NT2/D1 (cell line): ENCODE data around the gene KIF19.

Source experiments
- DNase-seq: peaks from one replicate; pipeline ENCODE4 v3.0.0-alpha.2; 2011; ENCODE audit warnings: low read depth, low spot score
- H3K27me3 ChIP-seq: 2 replicates; pipeline ENCODE4 v1.6.0; 2011; ENCODE audit warnings: mild to moderate bottlenecking; ENCODE audit not compliant: insufficient read length, insufficient read depth
- H3K36me3 ChIP-seq: 2 replicates; pipeline ENCODE4 v1.6.1; 2011; ENCODE audit warnings: mild to moderate bottlenecking, low read length, mixed read lengths; ENCODE audit not compliant: insufficient read depth, insufficient read length
- H3K4me1 ChIP-seq: 2 replicates; pipeline ENCODE4 v1.5.1; 2011; ENCODE audit not compliant: insufficient read depth, insufficient read length
- H3K4me3 ChIP-seq: 2 replicates; pipeline ENCODE4 v1.5.1; 2011; ENCODE audit warnings: low read depth; ENCODE audit not compliant: insufficient read length
- H3K9ac ChIP-seq: 2 replicates; pipeline ENCODE4 v1.6.0; 2011; ENCODE audit warnings: low read depth; ENCODE audit not compliant: insufficient read length
- H3K9me3 ChIP-seq: 2 replicates; pipeline ENCODE4 v1.5.1; 2011; ENCODE audit warnings: mild to moderate bottlenecking, low read length; ENCODE audit not compliant: insufficient read depth
- SUZ12 ChIP-seq: IDR thresholded peaks from 2 replicates; pipeline ENCODE4 v1.6.1; 2011; ENCODE audit not compliant: insufficient read length, insufficient read depth; ENCODE audit errors: extremely low read depth
- YY1 ChIP-seq: IDR thresholded peaks from 2 replicates; pipeline ENCODE4 v1.6.1; 2011; ENCODE audit not compliant: insufficient read length, insufficient read depth
- ZNF274 ChIP-seq: IDR thresholded peaks from 2 replicates; pipeline ENCODE4 v1.6.1; 2011; ENCODE audit warnings: mild to moderate bottlenecking, low read depth, low read length

Gene KIF19

DNA sequence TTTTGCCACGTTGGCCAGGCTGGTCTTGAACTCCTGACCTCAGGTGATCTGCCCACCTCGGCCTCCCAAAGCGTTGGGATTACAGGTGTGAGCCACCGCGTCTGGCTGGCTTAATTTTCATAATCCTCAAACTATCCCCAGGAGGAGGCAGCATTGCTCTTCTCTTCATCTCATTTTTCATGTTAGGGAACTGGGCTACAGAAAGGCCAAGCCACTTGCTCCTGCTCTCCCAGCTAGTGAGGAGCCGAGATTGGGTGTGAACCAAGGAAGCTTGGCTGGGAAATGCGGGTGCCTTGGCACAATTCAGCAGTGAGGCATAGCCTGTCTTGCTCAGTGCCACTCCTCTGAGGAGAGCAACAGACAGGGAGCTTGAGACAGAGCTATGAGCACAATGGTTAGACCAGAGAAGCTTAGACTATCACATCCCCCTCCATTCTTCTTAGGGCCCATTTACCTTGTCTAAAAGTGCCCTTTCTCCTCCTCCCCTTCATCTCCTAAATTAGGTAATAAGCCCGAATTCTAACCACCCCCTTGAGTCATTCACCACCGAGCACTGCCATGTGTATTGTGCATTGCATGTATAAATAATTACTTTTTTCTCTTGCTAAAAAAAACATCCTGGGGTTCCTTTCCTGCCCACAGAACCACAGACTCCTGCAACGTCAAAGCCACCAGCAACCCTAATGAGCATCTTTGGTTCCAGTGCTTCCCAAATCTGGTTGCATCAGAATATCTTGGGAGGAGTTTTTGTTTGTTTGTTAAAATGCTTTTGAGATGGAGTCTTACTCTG is 20.0 kb upstream of the KIF19 start:
- no peaks in the 10 kb centered on the region for H3K9me3 ChIP-seq
- no peaks in the 10 kb centered on the region for H3K36me3 ChIP-seq
- no peaks in the 10 kb centered on the region for H3K27me3 ChIP-seq
- H3K4me1 ChIP-seq = peaks cover 4% of the 10 kb centered on the region
- DNase-seq = no peak
- H3K4me3 ChIP-seq = no peak overlapping the region
- no peak for TF ChIP-seq SUZ12
- no peak for TF ChIP-seq YY1
- TF ChIP-seq ZNF274 = no peak
- no peak overlapping the region for H3K9ac ChIP-seq

DNA sequence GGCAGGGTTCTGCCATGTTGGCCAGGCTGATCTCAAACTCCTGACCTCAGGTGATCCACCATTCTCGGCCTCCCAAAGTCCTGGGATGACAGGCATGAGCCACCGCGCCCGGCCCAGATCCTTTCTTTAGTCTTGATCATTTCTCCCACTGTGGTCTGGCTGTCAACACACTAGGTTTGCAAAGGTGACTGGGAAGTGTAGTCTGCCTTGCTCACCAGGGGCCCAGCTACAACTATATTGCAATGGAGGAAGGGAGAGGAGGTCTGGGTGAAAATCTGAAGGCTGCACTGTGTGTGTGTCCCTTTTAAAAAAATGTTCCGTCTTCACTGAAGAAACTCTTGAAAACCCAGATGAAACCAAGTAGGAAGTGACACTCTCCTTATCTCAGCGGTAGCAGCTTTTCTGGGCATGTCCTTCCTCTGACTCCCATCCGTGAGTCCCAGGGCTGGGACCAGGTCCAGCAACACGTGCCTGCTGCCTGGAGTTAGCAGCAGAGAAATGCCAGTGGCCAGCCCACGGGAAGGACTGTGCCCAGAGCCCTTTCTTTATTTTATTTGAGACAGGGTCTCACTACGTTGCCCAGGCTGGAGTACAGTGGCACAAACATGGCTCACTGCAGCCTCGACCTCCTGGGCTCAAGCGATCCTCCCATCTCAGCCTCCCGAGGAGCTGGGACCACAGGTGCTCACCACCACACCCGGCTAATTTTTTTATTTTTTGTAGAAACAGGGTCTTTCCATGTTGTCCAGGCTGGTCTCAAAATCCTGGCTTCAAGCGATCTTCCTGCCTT is 17.8 kb upstream of the KIF19 start:
- TF ChIP-seq YY1 = no peak
- no peak for TF ChIP-seq ZNF274
- no peak for TF ChIP-seq SUZ12
- peaks cover 5% of the 10 kb centered on the region for H3K27me3 ChIP-seq
- H3K4me3 ChIP-seq = no peak overlapping the region
- no peak for DNase-seq
- peaks cover 4% of the 10 kb centered on the region for H3K4me1 ChIP-seq
- no peak overlapping the region for H3K9ac ChIP-seq
- H3K36me3 ChIP-seq = no peaks in the 10 kb centered on the region
- H3K9me3 ChIP-seq = 0 out of 2 replicates have a peak, but pooled peaks cover 5% of the 10 kb centered on the region

DNA sequence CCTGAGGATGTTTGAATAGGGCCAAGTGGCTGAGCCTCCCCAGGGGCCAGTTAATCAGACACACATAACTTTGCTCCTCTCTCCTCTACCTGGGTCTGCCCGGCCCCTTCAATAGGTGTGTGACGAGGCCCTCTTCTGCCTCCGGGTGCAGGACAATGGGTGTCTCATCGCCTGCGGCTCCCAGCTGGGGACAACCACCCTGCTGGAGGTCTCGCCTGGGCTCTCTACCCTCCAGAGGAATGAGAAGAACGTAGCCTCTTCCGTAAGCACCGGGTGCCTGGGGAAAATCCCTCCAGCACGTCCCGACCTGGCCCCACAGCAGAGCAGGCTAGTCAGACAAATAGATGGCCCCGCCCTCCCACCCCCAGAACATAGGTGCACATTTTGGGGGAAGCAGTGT is 16.1 kb upstream of the KIF19 start:
- no peak for DNase-seq
- TF ChIP-seq YY1 (no peak), SUZ12 (no peak), ZNF274 (no peak)
- Histone ChIP-seq H3K27me3 (peaks cover 5% of the 10 kb centered on the region), H3K36me3 (no peaks in the 10 kb centered on the region), H3K4me1 (no peaks in the 10 kb centered on the region), H3K9ac (no peak overlapping the region), H3K4me3 (no peak overlapping the region), H3K9me3 (0 out of 2 replicates have a peak, but pooled peaks cover 5% of the 10 kb centered on the region)

DNA sequence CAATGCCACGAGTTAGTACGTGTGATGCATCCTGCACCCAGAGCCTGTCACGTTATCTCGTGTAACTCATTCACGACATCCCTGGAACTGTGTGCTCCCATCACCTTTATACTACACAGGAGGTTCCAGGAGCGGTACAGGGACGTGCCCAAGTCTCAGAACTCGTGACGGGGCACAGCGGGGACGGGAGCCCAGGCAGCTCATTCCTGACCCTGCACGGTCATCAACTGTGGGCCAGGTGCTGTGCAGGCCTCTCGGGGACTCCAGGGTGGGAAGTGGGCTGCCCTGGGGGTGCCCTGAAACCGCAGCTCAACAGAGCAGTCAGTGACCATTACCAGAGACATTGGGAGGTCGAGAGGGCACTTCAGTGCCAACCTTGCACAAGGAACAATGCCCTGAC is 11.1 kb upstream of the KIF19 start:
- Histone ChIP-seq H3K4me3 (no peak overlapping the region), H3K4me1 (peaks cover 5% of the 10 kb centered on the region), H3K27me3 (peaks cover 5% of the 10 kb centered on the region), H3K9ac (no peak overlapping the region), H3K9me3 (0 out of 2 replicates have a peak, but pooled peaks cover 5% of the 10 kb centered on the region), H3K36me3 (no peaks in the 10 kb centered on the region)
- DNase-seq = no peak
- TF ChIP-seq YY1 (no peak), ZNF274 (no peak), SUZ12 (no peak)

DNA sequence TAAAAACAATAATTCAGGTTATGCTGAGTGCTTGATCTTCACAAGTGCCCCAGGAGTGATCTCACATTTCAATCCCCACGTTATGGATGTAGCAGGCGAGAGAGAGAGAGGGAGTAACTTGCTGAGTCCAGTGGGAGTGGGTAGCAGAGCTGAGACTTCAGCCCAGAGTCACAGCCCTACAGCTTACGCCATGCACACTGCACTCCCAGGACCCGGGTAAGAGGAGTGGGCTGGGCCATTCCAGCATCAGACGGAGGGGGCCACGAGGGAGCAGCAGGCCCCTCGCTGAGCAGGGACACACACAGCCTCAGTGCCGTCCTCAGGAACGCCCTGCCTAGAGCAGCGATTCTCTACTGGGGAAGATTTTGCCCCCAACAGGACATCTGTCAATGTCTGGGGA is 9.8 kb upstream of the KIF19 start:
- H3K9ac ChIP-seq = no peak overlapping the region
- H3K36me3 ChIP-seq = no peaks in the 10 kb centered on the region
- H3K27me3 ChIP-seq = peaks cover 8% of the 10 kb centered on the region
- peaks cover 5% of the 10 kb centered on the region for H3K4me1 ChIP-seq
- DNase-seq = no peak
- 0 out of 2 replicates have a peak, but pooled peaks cover 5% of the 10 kb centered on the region for H3K9me3 ChIP-seq
- no peak for TF ChIP-seq ZNF274
- no peak for TF ChIP-seq YY1
- no peak for TF ChIP-seq SUZ12
- no peak overlapping the region for H3K4me3 ChIP-seq

DNA sequence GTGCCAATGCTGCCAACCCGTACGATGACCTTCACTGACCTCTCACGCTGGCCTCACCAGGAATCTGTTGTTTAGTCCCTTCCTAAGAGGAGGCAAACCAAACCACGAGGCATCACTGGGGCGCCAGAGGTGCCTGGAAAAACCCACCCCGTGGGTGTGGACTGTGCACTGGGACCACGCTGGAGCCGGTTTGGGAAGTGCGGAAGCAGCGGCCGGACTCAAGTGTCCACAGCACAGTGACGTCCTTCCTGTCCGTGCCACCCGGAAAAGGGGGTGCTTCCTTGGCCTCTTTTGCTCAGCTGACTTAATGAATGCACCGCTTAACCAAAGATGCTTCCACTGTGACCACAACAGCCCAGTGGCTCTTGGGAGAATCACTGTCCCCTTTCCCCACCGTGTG is 9.0 kb upstream of the KIF19 start:
- no peak overlapping the region for H3K9ac ChIP-seq
- no peak for DNase-seq
- peaks cover 5% of the 10 kb centered on the region for H3K4me1 ChIP-seq
- no peak for TF ChIP-seq YY1
- TF ChIP-seq SUZ12 = no peak
- no peak for TF ChIP-seq ZNF274
- 0 out of 2 replicates have a peak, but pooled peaks cover 5% of the 10 kb centered on the region for H3K9me3 ChIP-seq
- peaks cover 15% of the 10 kb centered on the region for H3K27me3 ChIP-seq
- no peaks in the 10 kb centered on the region for H3K36me3 ChIP-seq
- no peak overlapping the region for H3K4me3 ChIP-seq

DNA sequence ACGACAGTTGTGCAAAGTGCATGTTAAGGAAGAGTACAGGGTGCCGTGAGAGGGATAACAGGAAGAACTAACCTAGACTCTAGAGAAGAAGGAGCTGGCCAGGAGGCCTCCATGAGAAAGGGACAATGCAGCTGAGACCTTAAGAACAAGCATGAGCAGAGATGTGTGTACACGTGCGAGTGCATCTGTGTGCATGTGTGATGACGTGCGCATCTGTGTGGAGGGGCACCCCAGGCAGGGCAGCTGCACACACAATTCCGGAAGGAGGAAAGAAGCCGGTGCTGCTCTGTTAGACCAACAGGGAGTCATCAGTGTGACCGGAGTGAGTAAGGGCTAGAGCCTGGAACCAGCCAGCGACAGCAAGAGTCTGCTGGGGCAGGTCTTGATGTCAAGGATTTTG is 7.6 kb upstream of the KIF19 start:
- Histone ChIP-seq H3K9ac (no peak overlapping the region), H3K4me3 (no peak overlapping the region), H3K4me1 (peaks cover 5% of the 10 kb centered on the region), H3K36me3 (no peaks in the 10 kb centered on the region), H3K27me3 (peaks cover 16% of the 10 kb centered on the region), H3K9me3 (no peaks in the 10 kb centered on the region)
- TF ChIP-seq YY1 = no peak
- TF ChIP-seq ZNF274 = no peak
- TF ChIP-seq SUZ12 = no peak
- no peak for DNase-seq
